Measurements from ENCODE around the gene NPHP4.

- TF ChIP-seq CTCF (IDR thresholded peaks at IDR 0.05) (no peak), POLR2A (IDR thresholded peaks at IDR 0.05) (no peak), POLR2AphosphoS5 (IDR thresholded peaks at IDR 0.05) (no peak), EP300 (IDR thresholded peaks at IDR 0.05; ENCODE audit: low read depth) (no peak)
Measured at GRCh38 chr1:6035719-6036118, 43.5 kb upstream of the NPHP4 start.

All from transverse colon (tissue), 4 donors.